Measurements from ENCODE around the gene LAT.
"Not testable (repeated sequence)": the region's sequence is repeated elsewhere in the genome, so short reads cannot be mapped to it uniquely, and the experiment has no call there.

The LAT gene

GRCh38 chr16:28984619-28985135 is at the start of gene LAT:
LAT (plus strand) TSS chr16:28985052; CDS start chr16:28985418, 366 bp downstream.
- DNase-seq: no peak

DNA sequence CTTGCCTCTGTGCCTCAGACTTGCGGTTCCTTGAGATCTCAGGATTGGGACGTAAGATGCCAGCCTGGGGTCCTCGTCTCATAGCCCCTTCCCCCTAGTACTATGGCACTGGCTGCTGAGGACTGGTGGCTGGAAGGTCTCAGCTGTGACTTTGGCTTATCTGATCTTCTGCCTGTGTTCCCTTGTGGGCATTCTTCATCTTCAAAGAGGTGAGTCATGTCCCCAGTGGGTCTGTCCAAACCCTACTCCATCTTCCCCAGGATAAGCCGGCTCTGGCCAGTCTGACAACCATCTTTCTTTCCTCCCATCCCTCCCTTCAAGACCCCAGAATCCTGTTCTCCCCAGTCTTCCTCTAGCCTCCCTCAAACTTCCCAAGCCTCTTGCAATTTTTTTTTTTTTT is 49.5 kb upstream of the LAT start:
- no peak for DNase-seq

GRCh38 chr16:28935924-28936783 is 48.7 kb upstream of the LAT start:
- DNase-seq: no peak

DNA sequence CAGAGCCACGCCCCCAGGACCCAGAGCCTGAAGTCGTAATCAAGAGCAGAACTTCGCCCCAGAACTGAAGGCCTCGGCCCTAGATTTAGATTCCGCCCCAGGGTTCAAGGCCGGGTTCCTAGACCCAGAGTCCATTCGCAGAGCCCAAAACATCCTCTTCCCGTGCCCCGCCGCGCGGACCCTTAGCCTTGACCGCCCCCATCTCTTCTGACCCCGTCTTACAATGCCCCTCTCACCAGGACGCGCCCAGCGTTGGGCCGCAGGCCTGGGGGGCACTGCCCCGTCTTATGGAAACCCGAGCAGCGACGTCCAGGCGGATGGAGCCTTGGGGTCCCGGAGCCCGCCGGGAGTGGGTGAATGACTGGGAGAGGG is 48.1 kb upstream of the LAT start:
- no peak for DNase-seq

- DNase-seq: no peak
Observed at GRCh38 chr16:28937222-28937876, 47.5 kb upstream of the LAT start.

DNA sequence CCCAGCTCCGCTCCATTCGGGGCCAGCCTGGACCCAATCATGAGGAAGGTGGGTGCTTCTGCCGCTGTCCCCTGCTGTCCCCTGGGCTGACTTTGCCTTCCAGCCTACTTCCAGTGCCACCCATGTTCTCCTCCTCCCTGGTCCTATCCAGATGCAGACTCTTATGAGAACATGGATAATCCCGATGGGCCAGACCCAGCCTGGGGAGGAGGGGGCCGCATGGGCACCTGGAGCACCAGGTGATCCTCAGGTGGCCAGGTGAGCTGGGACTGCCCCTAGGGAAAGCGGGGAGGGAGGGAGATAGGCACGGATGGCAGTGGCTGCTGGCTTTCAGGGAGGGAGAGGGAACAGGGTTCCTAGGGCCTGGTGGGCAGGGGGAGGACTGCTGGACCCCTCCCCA is 46.1 kb upstream of the LAT start:
- DNase-seq: no peak

DNA sequence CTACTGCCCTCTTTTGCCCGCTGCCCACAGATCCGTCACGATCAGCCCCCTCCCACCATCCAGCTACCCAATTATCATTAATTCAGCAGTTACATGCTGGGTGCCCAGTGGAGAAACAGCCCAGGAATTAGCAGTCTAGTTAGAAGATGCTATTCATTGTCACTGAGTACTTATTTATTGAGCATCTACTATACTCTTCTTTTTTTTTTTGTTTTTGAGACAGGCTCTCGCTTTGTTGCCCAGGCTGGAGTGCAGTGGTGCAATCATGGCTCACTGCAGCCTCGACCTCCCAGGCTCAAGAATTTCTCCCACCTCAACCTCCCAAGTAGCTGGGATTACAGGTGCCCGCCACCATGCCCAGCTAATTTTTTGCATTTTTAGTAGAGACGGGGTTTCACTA is 45.0 kb upstream of the LAT start:
- DNase-seq: not testable (repeated sequence)

DNA sequence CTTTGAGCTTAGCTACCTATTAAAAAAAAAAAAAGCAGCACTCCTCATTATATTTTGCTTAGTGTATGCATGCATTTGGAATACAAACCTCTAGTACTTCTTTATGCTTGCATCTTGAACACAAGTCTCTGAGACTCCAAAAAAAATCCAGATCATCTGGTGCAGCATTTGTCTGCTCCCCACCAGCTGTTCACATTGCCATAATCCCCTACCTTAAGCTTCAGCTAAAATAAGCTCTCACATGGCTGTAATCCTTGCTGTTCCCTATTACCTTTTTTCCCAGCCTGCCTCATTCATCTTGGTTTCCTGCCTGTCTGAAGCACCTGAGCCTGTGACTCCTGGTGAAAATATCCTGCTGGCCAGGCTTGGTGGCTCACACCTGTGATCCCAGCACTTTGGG is 41.6 kb upstream of the LAT start:
- no peak for DNase-seq

- no peak for DNase-seq
Observed at GRCh38 chr16:28946681-28947080, 38.2 kb upstream of the LAT start.

DNA sequence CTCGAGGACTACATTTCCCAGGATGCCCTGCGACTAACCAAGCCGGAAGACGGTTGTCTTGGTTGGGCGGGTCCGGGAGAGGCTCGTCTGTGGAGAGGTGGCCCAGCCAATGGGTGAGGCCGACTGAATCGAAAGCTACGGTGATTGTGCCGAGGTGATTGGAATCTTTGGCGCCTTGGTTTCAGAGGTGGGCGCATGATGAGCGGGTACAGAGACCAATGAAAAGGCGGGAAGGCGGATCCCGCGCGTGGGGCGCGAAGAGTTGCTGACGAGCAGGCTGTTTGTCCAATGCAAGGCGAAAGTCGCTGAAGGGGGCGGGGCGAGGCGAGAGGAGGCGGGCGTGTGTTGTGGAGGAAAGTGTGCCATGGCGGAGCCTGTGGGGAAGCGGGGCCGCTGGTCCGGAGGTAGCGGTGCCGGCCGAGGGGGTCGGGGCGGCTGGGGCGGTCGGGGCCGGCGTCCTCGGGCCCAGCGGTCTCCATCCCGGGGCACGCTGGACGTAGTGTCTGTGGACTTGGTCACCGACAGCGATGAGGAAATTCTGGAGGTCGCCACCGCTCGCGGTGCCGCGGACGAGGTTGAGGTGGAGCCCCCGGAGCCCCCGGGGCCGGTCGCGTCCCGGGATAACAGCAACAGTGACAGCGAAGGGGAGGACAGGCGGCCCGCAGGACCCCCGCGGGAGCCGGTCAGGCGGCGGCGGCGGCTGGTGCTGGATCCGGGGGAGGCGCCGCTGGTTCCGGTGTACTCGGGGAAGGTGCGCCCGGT is 34.0 kb upstream of the LAT start, which contains the start of gene NFATC2IP:
NFATC2IP (plus strand) TSS at position 290 of the 762 bp plus-strand sequence; CDS start at position 365, 75 bp downstream.
- DNase-seq: peak; percentile 99

DNA sequence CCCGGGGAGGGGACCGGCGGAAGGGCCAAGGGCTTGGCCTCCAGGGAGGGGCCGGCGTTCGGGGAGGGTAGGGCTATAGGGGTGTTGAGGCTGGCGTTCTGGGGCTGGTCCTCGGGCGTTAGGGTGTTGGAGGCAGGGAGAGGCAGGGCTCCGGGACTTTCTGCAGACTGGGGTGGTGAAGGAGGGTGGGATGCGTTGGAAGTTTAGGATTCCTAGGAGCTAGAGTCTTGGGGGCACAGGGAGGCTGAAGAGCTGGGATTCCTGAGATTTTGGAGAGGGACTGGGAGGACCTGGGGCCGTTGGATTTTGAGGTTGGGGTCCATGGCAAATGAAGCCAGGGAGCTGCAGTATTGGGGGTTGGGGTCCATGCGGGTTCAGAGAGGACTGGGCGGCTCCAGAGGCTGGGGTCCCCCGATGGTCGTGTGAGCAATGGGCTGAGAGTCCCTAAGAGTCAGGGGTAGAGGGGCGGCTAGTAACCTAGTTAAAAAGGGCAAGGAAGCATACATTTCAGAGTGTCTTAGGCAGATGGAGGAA is 33.4 kb upstream of the LAT start:
- no peak for DNase-seq

DNA sequence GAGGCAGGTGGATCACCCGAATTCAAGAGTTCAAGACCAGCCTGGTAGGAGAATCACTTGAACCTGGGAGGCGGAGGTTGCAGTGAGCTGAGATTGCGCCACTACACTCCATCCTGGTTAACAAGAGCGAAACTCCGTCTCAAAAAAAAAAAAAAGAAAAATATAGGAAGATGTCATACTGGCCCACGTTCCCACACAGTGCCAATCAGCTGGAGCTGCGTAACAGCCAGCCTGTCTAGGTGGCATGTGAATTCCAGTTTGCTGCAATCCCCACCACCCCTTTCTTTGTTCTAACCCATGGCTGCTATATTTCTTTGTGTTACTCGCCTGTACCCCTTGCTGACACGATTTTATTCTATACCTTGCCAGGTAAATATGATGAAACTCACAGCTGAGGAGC is 26.6 kb upstream of the LAT start:
- no peak for DNase-seq

DNA sequence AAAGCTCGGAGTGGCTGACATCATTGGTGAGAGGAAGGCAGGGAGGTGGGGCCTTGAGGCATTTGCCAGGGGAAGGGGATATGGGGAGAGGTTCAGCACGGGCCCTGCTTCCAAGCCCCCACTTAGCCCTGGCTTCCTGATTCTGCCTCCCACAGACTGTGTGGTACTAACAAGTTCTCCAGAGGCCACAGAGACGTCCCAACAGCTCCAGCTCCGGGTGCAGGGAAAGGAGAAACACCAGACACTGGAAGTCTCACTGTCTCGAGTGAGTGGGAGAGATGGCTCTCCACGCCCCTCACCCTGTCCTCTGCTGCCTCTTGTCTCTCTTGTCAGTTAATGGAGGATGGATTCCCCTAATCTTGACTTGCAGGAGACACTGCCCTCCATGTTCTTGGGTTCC is 26.0 kb upstream of the LAT start:
- DNase-seq: no peak

DNA sequence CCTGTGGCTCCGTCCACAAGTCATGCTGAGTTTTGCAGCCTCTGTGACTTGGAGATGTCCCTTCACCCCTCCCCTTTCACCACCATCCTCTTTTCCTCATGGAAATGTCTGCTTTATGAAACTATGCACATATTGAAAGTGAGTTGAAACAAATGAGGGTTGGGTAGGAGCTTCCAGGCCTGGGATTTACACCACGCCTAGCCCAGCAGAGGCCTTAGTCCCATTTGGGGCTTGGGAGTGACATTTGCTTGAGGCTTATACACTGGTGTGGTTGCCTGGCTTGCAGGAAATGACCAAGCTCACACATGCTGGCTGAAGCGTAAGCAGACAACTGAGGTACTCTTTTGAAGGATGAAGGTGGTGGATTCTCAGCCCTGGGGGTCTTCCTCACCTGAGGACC is 20.8 kb upstream of the LAT start:
- no peak for DNase-seq

- DNase-seq: no peak
Observed at GRCh38 chr16:28964496-28964895, 20.4 kb upstream of the LAT start.

DNA sequence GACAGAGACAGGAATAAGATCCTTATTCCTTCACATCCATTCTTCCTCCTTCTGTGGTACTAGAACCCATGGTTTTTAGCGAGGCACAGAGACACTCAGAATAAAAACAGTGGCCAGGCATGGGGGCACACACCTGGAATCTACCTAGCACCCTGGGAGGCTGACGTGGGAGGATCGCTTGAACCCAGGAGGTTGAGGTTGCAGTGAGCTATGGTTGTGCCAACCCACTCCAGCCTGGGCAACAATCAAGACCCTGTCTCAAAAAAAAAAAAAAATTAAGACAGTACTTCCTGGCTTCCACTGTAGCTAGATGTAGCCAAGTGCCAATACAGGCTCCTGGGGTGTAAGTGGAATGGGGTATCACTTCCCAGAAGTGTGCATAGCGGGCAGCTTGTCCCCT is 17.7 kb upstream of the LAT start:
- no peak for DNase-seq

DNA sequence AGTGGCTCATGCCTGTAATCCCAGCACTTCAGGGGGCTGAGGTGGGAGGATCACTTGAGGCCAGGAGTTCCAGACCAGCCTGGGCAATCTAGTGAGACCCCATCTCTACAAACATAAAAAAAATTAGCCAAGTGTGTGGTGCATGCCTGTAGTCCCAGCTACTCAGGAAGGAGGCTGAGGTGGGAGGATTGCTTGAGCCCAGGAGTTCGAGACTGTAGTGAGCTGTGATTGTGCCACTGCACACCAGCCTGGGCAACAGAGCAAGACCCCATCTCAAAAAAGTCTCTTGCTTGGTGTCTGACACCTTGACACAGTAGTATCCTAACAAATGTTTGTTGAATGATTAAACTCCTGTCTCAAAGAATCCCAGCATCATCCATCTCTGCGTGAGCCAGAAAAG is 15.2 kb upstream of the LAT start:
- not testable (repeated sequence) for DNase-seq

GRCh38 chr16:28974007-28974436 is 10.8 kb upstream of the LAT start:
- peak; percentile 67 for DNase-seq

DNA sequence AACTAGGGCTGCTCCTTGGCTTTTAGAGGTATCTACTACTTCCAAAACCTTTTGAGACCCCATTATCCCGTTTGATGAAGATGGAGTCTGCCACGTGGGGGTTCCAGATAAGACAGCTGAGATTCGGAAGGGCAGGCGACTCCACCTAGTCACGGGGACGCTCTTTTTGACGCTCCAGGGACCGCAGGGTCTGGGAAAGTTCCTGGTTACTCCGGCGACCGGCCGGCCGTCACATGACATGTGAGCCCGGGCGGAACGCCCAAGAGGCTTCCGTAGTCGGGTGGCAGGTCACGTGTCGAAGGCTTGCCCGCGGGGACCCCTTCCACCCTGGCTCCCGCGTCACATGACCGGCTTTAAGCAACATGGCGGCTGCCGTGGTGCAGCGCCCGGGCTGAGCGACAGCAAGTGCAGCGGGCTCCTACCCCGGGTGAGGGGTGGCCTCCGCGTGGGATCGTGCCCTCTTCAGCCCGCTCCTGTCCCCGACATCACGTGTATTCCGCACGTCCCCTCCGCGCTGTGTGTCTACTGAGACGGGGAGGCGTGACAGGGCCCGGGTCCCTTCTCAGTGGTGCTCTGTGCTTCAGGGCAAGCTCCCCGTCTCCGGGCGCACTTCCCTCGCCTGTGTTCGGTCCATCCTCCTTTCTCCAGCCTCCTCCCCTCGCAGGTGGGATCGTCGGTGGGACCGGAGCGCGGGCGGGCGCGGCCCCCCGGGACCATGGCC is 10.3 kb upstream of the LAT start, which contains the start of gene SPNS1:
SPNS1 (plus strand) TSS at position 342 of the 721 bp plus-strand sequence; CDS start at position 716, 374 bp downstream.
- DNase-seq: peak; percentile 80

GRCh38 chr16:28975158-28975599 is 9.7 kb upstream of the LAT start:
- DNase-seq: no peak

DNA sequence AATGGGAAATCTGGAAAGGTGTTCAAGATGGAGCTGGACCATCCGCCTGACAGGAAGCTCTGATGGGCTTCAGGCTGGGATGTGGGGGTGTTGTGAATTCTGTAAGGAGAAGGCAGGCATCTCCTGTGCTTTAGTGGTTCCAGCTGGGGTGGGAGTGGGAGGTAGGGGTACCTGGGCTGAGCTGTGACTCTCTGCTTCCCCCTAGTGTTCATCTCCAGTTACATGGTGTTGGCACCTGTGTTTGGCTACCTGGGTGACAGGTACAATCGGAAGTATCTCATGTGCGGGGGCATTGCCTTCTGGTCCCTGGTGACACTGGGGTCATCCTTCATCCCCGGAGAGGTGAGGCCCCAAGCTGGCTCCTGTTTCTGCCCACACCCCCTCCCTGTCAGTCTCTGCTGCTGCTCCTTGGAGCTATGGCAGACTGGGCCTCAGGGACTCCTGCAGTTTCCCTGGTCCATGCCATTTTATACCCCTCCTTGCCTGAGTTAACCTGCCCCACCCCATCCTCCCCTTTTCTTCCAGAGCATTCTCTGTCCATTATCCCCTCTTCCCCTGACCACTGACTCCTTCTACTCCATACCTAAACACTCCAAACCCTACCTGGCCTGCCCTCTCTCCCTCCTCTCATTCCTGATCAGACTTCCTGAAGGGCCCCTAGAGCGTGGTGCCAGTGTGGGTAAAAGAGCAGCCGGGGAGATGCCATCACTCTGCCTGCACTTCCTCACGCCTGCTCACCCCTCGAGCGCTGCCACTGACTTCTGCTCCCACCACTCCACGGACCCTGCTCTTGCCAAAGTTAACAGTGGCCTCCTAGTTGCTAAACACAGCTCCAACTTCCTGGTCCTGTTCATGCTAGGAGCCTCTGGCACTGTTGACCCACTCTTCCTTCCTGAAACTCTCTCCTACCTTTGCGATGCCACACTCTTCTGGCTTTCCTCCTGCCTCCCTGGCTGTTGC is 6.9 kb upstream of the LAT start:
- DNase-seq: peak; percentile 0
